IMR-90 (cell line): ENCODE measurements around the gene MEF2C.

Source experiments
- BHLHE40 ChIP-seq: fragments of 150-350 bp; IDR thresholded peaks from 2 replicates; pipeline ENCODE4 v1.6.1; 2016; ENCODE audit warnings: mild to moderate bottlenecking, low read depth, low read length
- FOS ChIP-seq: fragments of 150-350 bp; IDR thresholded peaks from 2 replicates; pipeline ENCODE4 v1.6.1; 2016; ENCODE audit warnings: low read depth, low read length
- MAFK ChIP-seq: IDR thresholded peaks from 2 replicates; pipeline ENCODE4 v1.6.1; 2012; ENCODE audit warnings: low read depth, low read length, improper control_type of control experiment
- MXI1 ChIP-seq: IDR thresholded peaks from 2 replicates; pipeline ENCODE4 v1.6.1; 2012; ENCODE audit warnings: low read depth, mild to moderate bottlenecking, low read length, moderate library complexity, borderline replicate concordance
- POLR2A ChIP-seq: IDR thresholded peaks from 2 replicates; pipeline ENCODE4 v1.6.1; 2012; ENCODE audit warnings: mild to moderate bottlenecking, low read depth, low read length
- RAD21 ChIP-seq: IDR thresholded peaks from 2 replicates; pipeline ENCODE4 v1.6.1; 2012; ENCODE audit warnings: low read length, improper control_type of control experiment
- RFX5 ChIP-seq: IDR thresholded peaks from 2 replicates; pipeline ENCODE4 v1.8.0; 2012; ENCODE audit warnings: low read depth, mild to moderate bottlenecking, low read length, moderate library complexity
- TF ChIP-seq, protein P1 (sequence below): conservative IDR thresholded peaks from 2 replicates; pipeline ENCODE4 v1.5.1; 2012; ENCODE audit warnings: mild to moderate bottlenecking, low read depth, low read length, improper control_type of control experiment
- TF ChIP-seq, protein P2 (sequence below): fragments of 150-350 bp; IDR thresholded peaks from 2 replicates; pipeline ENCODE4 v1.6.1; 2016; ENCODE audit warnings: low read depth, mild to moderate bottlenecking, low read length, moderate library complexity, borderline replicate concordance

DNA sequence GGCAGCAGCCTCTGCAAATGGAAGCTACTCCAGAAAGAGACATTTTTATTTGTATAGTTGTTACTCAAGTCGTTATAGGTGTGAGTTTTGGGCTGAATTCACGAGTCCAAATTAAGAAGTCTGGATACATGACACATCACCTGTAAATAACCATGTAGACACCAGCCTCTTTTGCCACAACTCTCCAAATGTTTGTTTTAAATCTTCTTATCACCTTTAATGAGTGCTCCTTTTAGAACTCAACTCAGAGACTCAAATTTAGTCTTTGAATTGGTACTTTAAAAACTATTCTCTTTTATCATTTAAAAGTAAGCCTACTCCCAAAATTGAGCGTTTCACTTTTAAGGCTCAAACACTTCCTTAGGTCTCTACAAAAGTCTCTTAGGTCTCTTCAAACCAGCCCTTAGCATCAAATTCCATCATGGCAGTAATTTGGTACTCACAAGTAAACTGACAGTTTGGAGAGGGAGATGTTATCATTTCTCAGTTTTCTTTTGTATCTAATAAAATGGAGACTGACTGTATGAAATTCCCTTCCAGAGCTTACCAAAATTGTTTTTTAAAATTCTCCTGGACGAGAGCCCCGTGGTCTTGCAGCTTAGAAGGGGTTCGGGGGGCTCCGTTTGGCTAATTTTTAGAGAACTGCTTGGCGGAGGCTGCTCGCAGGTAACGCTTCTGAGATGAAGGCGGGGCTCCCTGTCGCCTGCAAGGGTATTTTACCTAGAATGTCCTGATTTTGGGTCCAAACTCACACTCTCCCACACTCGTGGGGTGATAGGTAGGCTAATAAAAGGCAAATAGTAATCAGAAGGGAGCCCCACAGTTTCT lies 194.6 kb downstream of the MEF2C start:
- no peak for TF ChIP-seq MXI1
- no peak for TF ChIP-seq POLR2A
- TF ChIP-seq, protein P1, sequence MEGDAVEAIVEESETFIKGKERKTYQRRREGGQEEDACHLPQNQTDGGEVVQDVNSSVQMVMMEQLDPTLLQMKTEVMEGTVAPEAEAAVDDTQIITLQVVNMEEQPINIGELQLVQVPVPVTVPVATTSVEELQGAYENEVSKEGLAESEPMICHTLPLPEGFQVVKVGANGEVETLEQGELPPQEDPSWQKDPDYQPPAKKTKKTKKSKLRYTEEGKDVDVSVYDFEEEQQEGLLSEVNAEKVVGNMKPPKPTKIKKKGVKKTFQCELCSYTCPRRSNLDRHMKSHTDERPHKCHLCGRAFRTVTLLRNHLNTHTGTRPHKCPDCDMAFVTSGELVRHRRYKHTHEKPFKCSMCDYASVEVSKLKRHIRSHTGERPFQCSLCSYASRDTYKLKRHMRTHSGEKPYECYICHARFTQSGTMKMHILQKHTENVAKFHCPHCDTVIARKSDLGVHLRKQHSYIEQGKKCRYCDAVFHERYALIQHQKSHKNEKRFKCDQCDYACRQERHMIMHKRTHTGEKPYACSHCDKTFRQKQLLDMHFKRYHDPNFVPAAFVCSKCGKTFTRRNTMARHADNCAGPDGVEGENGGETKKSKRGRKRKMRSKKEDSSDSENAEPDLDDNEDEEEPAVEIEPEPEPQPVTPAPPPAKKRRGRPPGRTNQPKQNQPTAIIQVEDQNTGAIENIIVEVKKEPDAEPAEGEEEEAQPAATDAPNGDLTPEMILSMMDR: no peak
- TF ChIP-seq FOS: no peak
- TF ChIP-seq BHLHE40: no peak
- no peak for TF ChIP-seq MAFK
- no peak for TF ChIP-seq RAD21
- TF ChIP-seq, protein P2, sequence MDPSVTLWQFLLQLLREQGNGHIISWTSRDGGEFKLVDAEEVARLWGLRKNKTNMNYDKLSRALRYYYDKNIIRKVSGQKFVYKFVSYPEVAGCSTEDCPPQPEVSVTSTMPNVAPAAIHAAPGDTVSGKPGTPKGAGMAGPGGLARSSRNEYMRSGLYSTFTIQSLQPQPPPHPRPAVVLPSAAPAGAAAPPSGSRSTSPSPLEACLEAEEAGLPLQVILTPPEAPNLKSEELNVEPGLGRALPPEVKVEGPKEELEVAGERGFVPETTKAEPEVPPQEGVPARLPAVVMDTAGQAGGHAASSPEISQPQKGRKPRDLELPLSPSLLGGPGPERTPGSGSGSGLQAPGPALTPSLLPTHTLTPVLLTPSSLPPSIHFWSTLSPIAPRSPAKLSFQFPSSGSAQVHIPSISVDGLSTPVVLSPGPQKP: no peak
- TF ChIP-seq RFX5: no peak
